SK-MEL-5 (cell line): ENCODE data around the gene TRAPPC2L. TPM values are rescaled to one million over a fixed set of nuclear protein-coding genes. Genes with fewer than 3 reads are reported as not detected.

Experiments used
- DNase-seq: peaks from one replicate; pipeline ENCODE4 v3.0.0-alpha.2; 2016; ENCODE audit warnings: low read depth, low spot score
- in situ Hi-C: cut with HindIII; loops from 2 replicates; pipeline ENCODE4 v1.10.0; 2016; ENCODE audit warnings: low sequenced_read_pairs, high pct_unique_total_duplicates, low pct_unique_long_range_greater_than_20kb
- total RNA-seq: library from RNA; depleted of rRNA; stranded (reverse); fragments of >200 nt; shearing (Covaris generic); gene quantifications from 2 replicates; pipeline ENCODE4 v1.2.3, GENCODE V29; 2014

Gene TRAPPC2L
- total RNA-seq, 1 experiment from 2014 or later = 86.0 TPM

DNA sequence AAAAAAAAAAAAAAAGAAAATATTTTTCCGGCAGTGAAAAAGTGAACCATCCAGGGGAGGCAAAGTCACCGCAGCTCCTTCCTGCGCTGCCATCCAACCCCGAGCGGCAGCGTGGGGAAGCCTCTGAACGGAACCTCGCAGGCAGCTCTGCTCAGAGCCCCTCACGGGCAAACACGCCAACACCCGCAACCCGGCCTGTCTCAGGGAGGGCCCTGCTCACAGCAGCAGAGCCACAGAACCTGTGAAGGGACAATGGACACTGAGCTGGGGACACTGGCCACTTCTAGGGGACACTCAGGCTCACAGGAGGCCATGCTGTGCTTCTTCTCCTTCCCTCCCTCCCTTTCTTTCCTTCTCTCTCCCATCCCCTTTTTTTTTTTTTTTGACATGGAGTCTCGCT is 23.8 kb upstream of the TRAPPC2L start:
- DNase-seq = no peak
- in situ Hi-C loops = no loop called here

DNA sequence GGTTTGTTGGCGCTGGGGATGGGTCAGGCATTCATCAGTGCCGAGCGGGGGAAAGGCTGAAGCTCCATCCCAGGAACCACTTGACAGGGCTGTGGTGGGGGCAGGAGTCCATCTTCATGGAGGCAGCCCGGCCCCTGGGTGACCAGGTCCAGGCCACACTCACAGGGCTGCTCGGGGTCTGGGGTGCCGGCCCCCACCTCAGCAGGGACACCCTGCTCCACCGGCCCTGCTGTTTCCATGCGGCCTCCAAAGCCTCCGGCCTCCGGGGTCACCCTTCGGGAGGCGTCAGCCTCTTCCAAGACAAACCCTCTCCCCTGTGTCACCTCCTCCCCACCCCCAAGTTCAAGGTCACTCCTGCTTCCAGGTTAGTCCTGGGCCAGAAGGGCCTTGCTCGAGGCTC is 22.3 kb upstream of the TRAPPC2L start:
- DNase-seq = no peak
- in situ Hi-C loops = no loop called here

DNA sequence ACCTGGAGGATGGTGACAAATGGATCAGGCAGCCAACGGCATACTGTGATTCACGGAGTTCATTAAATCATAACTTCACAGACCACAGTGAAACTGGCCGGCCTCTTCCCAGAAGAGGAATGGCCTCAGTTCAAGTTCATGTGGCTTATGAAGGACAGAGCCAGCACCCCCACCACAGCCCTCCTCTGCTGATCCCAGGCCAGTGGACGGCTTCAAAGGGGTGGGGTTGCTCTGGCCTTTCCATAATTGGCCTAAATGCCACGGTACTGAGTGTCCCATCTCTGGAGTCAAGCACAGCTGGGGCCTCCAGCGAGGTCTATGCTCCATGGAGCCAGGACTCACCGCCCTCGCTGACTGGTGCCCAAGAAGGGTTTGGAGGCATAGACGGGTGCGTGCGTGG is 21.5 kb upstream of the TRAPPC2L start:
- no peak for DNase-seq
- in situ Hi-C loops = no loop called here

DNA sequence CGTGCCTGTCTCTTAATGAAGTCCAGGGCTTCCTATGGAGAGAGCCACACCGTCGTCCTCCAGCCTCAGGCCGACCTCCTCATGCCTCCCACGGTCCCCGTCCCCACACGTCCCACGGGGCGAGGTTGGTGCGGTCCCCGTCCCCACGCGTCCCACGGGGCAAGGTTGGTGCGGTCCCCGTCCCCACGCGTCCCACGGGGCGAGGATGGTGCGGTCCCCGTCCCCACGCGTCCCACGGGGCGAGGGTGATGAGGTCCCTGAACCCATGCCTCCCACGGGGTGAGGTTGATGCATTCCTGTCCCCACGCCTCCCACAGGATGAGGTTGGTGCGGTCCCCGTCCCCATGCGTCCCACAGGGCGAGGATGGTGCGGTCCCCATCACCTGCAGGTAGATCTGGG is 21.1 kb upstream of the TRAPPC2L start:
- in situ Hi-C loops = no loop called here
- DNase-seq = no peak

DNA sequence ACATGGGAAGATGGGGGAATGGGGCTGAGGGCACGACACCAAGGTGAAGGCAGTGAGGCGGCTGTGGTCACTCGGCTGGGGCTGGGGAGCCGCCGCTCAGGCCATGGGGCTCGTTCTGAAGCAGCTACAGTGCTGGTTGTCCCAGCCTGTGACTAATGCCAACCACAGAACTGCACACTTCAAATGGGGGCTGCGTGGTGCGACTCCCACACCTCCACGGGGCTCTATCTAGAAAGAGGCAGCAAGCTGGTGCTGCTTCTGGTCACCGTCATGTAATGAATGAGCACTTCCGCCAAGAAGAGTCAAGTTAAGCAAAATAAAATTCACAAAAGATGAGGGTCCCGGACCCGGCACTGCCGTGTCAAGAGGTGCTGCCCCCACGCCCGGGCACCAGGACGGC is 20.1 kb upstream of the TRAPPC2L start:
- in situ Hi-C loops = no loop called here
- no peak for DNase-seq

DNA sequence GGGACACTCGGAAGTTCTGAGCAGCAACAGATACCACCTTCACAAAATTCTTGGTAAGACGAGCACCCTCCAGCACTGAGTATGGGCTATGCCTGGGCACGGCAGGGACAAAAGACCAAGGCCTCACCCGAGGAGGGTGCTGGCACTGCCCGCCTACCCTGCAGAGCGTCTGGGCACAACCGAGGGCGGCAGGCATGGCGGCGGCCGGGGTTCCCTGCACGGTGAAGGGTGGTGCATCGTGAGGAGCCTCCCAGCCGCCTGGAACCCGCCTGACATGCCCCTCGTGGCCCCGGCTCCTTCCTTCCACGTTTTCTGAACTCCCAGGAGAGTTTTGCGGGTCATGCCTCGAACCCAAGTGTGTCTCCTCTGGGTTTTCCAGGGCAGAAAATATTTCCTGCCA is 19.1 kb upstream of the TRAPPC2L start:
- no peak for DNase-seq
- in situ Hi-C loops = no loop called here

DNA sequence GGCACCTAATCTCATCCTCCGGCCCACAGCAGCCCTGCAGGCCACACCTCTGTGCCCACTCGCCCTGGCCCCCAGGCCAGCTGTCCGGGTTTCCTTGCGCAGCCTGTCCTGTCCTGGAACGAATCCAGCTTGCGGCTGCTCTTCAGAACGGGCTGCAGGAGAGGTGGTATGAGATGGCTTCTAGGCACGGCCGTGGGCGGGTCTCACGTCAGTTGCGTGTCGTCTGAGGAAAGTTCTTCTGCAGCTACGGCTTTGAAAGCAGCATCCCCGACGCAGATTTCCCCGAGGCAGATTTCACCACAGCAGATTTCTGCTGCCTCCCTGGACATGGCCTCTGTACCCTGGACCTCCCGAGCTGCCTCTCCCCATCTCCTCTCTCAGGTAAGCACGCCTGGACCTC is 18.4 kb upstream of the TRAPPC2L start:
- DNase-seq = no peak

DNA sequence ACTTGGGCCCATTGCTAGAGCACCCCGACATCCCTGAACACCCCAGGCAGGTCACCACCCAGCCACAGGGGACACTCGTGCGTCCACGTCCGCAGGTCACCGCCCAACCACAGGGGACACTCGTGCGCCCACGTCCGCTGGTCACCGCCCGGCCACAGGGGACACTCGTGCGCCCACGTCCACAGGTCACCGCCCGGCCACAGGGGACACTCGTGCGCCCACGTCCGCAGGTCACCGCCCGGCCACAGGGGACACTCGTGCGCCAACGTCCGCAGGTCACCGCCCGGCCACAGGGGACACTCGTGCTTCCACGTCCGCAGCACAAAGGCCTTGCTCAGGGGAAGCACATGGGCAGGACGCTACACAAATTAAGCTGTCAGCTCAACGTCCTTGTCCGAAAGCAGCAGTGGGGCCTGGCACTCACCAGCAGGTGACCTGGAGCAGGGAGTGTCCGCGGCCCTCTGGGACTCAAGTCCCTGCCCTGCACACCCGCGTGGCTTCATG is 17.8 kb upstream of the TRAPPC2L start:
- DNase-seq = no peak
- in situ Hi-C loops = no loop called here

More for the DNA sequence above, 18.4 kb upstream of the TRAPPC2L start:
- in situ Hi-C loops = no loop called here

DNA sequence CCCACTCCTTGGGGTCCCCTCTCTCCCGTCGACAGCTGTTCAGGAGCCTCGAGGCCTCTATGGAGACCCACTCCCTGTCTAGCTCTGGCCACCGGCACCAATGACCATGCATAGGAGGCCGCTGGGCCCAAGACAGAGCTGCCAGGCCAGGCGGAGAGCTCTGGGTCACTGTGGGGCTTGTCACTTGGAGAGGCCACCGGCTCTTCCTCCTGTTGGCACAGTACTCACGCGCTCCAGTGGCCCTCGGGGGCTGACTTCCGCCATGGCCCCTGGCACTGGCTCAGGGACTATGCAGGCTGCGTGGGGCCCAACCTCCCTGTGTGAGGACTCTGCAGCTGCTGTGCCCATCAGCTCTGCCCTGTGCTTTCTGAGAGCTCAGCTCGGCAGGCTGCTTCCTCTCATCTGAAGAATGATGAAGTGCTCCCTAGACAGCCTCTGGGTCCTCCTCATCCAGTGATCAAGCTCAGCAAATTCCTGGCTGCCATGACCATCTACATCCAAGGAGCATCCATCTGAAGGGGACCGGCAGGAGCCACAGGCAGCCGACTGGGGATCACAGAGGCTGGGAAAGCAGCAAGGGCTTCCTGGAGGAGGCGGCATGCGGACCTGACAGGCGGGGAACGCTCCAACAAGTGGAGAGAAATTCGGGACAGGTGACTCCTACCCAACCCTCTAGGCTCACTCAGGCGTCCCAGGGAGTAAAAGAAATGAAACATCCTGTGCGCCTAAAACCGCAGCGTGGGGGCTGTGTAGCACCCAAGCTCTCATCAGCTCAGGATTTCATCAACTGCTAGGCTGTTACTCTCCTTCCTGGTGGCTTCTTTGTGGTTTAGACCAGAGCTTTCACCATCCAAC is 17.0 kb upstream of the TRAPPC2L start:
- no peak for DNase-seq
- in situ Hi-C loops = no loop called here

DNA sequence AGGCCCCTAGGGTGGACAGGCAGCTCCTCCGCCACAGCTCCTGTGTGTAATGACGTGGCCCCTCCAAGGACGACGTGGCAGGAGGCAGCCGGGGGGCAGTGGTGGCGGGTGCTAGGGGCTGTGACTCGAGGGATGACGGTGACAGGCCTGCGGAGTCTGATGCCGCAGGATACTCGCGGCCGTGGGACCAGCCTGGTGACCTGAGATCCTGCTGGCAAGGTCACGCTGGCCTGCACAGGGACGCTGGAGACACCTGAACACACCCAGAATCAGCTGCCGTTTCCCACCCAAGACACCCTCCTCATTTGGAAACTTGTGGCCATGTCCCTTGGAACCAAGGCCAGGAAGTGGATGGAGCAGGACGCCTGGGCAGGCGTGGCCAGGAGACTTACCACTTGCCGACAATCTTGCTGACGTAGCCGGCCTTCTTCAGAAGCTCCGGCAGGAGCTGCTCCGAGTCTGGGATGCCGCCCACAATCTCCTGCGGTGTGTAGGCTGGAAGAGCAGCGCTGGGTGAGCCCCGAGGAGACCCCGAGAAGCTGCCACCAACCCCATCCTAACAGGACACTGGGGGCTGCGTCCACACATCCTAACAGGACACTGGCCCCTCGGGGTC is 16.2 kb upstream of the TRAPPC2L start:
- no peak for DNase-seq
- in situ Hi-C loops = no loop called here

DNA sequence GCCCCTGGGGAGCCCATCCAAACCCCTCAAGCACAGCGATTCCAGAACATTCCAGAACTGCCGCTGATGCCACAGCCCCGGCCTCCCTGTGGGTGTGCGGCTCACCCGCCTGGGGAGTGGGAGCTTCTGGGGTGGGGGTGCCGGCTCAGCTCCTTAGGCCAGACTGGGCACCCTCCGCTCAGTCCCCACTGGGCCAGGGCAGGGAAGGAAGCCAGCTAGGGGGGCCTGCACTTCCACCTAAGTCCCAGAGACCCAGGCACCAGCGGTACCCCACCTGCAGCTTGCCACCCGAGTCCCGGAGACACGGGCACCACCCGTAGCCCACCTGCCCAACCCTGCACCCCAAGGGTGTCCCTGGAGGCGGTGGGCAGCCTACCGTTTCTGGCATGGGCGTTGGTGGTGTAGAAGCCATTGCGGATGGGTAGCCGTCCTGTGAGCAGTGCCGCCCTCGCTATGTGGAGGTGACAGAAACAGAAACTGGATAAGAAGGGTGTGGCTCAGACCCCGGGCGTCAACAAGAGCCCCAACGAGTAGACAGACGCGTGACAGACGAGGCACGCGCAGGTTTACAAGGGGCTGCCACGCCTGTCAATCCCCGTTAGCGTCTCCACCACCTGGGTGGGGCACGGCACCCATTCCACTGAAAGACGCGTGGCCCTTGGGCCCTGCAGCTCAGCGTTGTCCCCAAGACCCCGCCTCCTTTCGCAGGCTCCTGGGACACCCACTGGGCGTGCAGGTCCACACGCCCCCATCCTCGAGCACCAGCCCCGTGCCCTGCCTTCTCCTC is 15.2 kb upstream of the TRAPPC2L start:
- DNase-seq = no peak
- in situ Hi-C loops = no loop called here

DNA sequence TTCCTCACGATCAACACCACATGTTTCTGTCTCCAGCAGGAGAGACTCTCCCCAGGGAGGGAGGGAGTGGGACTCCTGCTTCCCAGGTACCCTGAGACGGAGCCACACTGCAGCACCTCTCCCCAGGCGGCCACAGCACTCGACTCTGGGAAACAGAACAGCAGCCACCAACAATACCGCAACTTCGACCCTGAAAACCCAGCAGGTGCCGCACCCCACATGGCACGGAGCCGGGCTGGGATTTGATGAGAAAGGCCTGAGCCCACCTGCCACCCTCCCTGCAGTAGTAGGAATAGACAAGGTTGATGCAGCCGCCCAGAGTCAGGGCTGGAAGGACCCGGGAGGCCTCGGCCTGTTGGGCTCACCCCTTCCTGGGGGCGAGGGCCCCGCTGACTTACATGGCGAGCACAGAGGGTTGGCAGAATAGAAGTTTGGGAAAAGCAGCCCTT is 14.6 kb upstream of the TRAPPC2L start:
- in situ Hi-C loops = no loop called here

DNA sequence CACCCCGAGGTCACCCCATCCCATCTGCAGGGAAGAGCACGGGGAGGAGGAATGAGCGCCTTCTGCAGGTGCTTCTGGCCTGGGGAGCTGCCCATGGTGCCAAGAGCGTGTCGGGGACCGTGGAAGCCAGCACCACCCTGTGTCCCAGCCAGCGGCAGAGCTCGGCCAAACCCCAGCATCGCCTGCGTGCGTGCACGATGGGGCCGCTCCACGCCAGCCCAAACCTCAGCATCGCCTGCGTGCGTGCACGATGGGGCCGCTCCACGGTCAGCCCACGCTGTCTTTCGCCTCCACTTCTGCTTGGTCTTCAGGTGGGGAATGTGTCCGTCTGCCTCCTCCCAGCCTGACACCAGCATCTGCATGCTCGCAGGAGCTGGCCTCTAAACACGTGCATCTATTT is 14.1 kb upstream of the TRAPPC2L start:
- DNase-seq = no peak
- in situ Hi-C loops = no loop called here

More for the DNA sequence above, 14.6 kb upstream of the TRAPPC2L start:
- DNase-seq = no peak

DNA sequence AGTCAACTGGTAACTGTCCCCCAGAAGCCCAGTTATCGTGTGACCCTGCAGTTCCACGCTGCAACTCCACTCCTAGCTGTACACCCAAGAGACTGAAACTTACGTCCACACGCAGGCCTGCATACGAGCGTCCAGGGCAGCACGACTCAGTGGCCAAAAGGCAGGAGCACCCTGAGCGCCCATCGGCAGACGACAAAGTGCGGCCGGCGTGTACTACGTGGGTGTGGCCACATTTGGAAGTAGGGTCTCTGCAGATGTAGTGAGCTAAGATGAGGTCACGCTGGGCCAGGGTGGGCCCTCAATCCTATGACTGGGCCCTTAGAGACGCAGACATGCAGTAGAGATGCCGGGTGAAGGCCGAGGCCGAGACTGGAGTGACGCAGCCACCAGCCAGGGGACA is 13.7 kb upstream of the TRAPPC2L start:
- no peak for DNase-seq
- in situ Hi-C loops = no loop called here

DNA sequence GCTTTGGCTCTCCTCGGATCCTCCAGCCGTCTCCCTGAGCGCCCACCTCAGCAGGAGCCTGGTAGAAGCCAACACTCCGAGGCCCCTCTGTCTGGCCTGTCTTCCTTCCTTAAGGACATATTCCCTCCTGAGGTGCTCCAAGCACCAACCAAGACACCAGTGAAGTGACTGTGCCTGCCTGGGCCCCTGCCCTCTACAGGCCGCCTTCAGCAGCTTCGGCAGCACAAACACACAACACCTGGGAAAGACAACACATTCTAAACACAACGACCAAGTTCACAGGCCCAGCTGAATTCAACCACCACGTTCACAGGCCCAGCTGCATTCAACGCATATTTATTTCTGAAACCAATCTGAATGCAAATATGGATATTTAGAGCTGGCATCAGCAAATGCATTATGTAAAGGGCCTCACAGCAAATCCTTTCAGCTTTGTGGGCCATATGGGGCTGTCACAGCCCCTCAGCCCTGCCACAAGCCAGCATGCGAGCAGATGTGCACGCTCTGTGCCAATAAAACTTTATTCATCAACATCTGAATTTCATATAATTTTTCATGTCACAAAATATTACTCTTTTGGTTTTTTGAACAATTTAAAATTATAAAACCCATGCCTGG is 12.4 kb upstream of the TRAPPC2L start:
- DNase-seq = no peak
- in situ Hi-C loops = no loop called here

DNA sequence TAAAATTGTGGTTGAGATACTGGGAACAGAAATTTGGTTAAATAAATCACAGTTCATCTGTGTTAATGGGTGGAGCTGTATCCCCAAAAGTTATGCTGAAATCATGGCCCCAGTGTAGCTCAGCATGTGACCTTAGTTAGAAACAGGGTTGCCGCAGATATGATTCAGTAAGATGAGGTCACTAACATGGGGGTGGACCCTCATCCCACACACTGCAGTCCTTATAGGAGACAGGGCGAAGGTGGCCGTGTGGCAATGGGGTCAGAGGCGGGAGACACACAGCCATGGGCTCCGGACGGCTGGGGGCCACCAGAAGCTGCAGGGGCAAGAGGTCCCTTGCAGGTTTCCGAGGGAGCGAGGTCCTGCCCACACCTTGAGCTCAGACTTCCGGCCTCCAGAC is 10.8 kb upstream of the TRAPPC2L start:
- in situ Hi-C loops = no loop called here
- DNase-seq = no peak

DNA sequence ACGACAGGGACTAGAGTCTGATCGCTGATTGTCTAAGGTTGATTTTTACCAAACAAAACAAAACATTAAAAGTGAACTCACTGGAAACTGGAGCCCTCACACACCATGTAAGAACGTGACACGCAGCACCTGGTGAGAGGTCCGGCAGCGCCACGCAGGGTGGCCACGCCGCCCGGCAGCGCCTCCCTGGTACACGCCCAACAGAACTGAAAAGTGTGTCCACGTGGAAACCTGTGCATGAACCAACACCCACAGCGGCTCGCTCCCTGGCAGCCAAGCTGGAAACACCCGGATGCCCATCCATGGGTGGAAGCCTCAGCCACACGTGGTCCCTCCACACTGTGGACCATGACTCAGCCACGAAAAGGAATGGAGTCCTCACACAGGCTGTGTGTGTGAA is 9.3 kb upstream of the TRAPPC2L start:
- no peak for DNase-seq
- in situ Hi-C loops = no loop called here

DNA sequence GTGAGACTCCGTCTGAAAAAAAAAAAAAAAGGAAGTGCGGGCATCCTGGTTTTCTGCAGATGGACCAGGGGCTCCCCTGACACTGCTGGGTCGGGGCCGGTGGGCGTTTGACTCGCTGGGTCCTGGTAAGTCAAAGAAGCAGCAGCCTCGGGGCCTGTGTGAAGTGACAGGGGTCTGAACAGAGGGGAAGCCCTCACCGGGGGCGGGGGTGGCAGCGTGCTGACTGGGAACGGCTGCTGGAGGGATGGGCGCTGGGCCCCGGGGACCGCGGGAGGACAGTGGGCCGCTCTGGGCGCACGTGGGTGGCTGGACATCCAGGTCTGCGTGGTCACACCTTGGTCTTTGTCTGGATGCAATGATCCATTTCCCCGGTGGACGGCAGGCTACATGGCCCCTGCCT is 8.4 kb upstream of the TRAPPC2L start:
- DNase-seq = no peak
- in situ Hi-C loops = no loop called here
